IPS-20b (cell line): ENCODE measurements around the gene PLCG2.
"Not testable (repeated sequence)": the region's sequence is repeated elsewhere in the genome, so short reads cannot be mapped to it uniquely, and the experiment has no call there.

Experiments
- H3K27ac ChIP-seq: one replicate; pipeline ENCODE4 v1.5.1; 2013; ENCODE audit warnings: low read length
- H3K27me3 ChIP-seq: 2 replicates; pipeline ENCODE4 v1.6.1; 2013; ENCODE audit warnings: mild to moderate bottlenecking, low read length, inconsistent platforms; ENCODE audit not compliant: insufficient read depth
- H3K36me3 ChIP-seq: 2 replicates; pipeline ENCODE4 v1.6.1; 2013; ENCODE audit warnings: low read depth, mild to moderate bottlenecking, inconsistent platforms, low read length, moderate library complexity; ENCODE audit not compliant: insufficient read depth
- H3K4me1 ChIP-seq: 2 replicates; pipeline ENCODE4 v1.6.1; 2013; ENCODE audit warnings: mild to moderate bottlenecking, control low read depth, inconsistent platforms, low read length, moderate library complexity; ENCODE audit not compliant: insufficient read depth
- H3K4me3 ChIP-seq: 2 replicates; pipeline ENCODE4 v1.5.1; 2013; ENCODE audit warnings: mild to moderate bottlenecking, low read length, inconsistent platforms
- H3K9ac ChIP-seq: 2 replicates; pipeline ENCODE4 v1.6.1; 2013; ENCODE audit warnings: low read depth, mild to moderate bottlenecking, inconsistent platforms, low read length, moderate library complexity
- H3K9me3 ChIP-seq: 2 replicates; pipeline ENCODE4 v1.6.1; 2013; ENCODE audit warnings: mild to moderate bottlenecking, low read depth, low read length, inconsistent platforms; ENCODE audit not compliant: insufficient read depth

PLCG2 gene

GRCh38 chr16:81875461-81875860 is 96.4 kb downstream of the PLCG2 start:
- Histone ChIP-seq H3K36me3 (no peaks in the 10 kb centered on the region), H3K9ac (no peak overlapping the region), H3K27me3 (no peaks in the 10 kb centered on the region)

GRCh38 chr16:81876273-81876900 is 97.3 kb downstream of the PLCG2 start:
- Histone ChIP-seq H3K4me3 (no peak overlapping the region), H3K36me3 (no peaks in the 10 kb centered on the region), H3K9ac (no peak overlapping the region), H3K4me1 (peaks cover 22% of the 10 kb centered on the region), H3K27me3 (no peaks in the 10 kb centered on the region), H3K27ac (no peak overlapping the region), H3K9me3 (no peaks in the 10 kb centered on the region)

More at GRCh38 chr16:81875461-81875860, 96.4 kb downstream of the PLCG2 start:
- no peaks in the 10 kb centered on the region for H3K9me3 ChIP-seq
- no peak overlapping the region for H3K4me3 ChIP-seq
- H3K4me1 ChIP-seq = peaks cover 22% of the 10 kb centered on the region
- H3K27ac ChIP-seq = no peak overlapping the region

GRCh38 chr16:81877490-81877889 is 98.4 kb downstream of the PLCG2 start:
- H3K4me3 ChIP-seq, H3K36me3 ChIP-seq, H3K27me3 ChIP-seq, H3K9ac ChIP-seq, H3K27ac ChIP-seq, H3K9me3 ChIP-seq: not testable (repeated sequence)
- peaks cover 22% of the 10 kb centered on the region for H3K4me1 ChIP-seq

- H3K4me1 ChIP-seq = peaks cover 22% of the 10 kb centered on the region
- no peaks in the 10 kb centered on the region for H3K27me3 ChIP-seq
- H3K9me3 ChIP-seq = no peaks in the 10 kb centered on the region
- H3K4me3 ChIP-seq = no peak overlapping the region
- no peak overlapping the region for H3K27ac ChIP-seq
- no peaks in the 10 kb centered on the region for H3K36me3 ChIP-seq
- H3K9ac ChIP-seq = no peak overlapping the region
Observed at GRCh38 chr16:81878529-81878928, 99.4 kb downstream of the PLCG2 start.

DNA sequence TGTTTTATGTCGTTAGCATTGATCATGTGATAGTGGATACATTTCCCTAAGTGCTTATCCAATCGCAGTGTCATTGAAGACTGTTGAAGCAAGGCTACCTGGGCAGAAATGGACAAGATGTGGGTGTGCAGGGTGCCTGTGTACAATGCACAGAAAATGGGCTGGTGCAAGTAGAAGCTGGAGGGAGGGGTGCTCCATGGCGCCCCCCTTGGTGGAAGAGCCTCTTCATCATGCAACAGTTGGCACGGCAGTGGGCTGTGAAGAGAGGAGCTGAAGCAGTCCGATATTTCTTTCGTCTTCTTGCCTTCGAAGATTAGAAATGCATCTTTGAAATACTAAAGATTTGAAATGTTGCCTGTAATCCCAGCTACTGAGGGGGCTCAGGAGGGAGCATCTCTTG is 100.5 kb downstream of the PLCG2 start:
- Histone ChIP-seq H3K27me3 (no peaks in the 10 kb centered on the region), H3K9ac (no peak overlapping the region), H3K36me3 (no peaks in the 10 kb centered on the region), H3K9me3 (no peaks in the 10 kb centered on the region), H3K4me1 (peaks cover 15% of the 10 kb centered on the region), H3K4me3 (no peak overlapping the region), H3K27ac (no peak overlapping the region)

GRCh38 chr16:81880816-81881215 is 101.7 kb downstream of the PLCG2 start:
- Histone ChIP-seq H3K9ac (no peak overlapping the region), H3K4me1 (peaks cover 8% of the 10 kb centered on the region; the same call in 1 of the 2 replicates), H3K27me3 (no peaks in the 10 kb centered on the region), H3K4me3 (no peak overlapping the region), H3K9me3 (no peaks in the 10 kb centered on the region), H3K36me3 (no peaks in the 10 kb centered on the region), H3K27ac (no peak overlapping the region)

DNA sequence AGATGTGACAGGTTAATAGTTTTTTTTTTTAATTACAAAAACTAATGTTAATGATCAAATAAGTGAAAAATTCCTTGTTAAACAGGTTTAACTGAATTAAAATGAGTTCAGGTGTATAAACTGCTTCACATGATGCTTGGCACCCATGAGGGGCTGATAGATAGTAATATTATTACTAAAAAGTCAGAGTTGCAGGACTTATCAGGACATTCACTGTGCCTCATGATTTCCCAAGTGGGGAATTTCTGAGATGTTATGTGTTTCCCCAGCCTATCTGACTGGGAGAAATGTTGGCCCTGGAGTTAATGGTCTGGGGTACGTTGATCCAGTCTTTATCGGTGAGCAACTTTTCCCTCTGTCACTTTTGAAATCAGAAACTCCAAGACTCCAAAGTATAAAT is 102.1 kb downstream of the PLCG2 start:
- Histone ChIP-seq H3K9ac (no peak overlapping the region), H3K9me3 (no peaks in the 10 kb centered on the region), H3K4me1 (peaks cover 8% of the 10 kb centered on the region; the same call in 1 of the 2 replicates), H3K36me3 (no peaks in the 10 kb centered on the region), H3K27ac (no peak overlapping the region), H3K4me3 (no peak overlapping the region), H3K27me3 (no peaks in the 10 kb centered on the region)

GRCh38 chr16:81882559-81882958 is 103.5 kb downstream of the PLCG2 start:
- Histone ChIP-seq H3K36me3 (no peaks in the 10 kb centered on the region), H3K9ac (no peak overlapping the region), H3K4me3 (no peak overlapping the region), H3K9me3 (no peaks in the 10 kb centered on the region), H3K27ac (no peak overlapping the region), H3K27me3 (no peaks in the 10 kb centered on the region), H3K4me1 (peaks cover 8% of the 10 kb centered on the region; the same call in 1 of the 2 replicates)

GRCh38 chr16:81883235-81883634 is 104.1 kb downstream of the PLCG2 start:
- H3K9me3 ChIP-seq = no peaks in the 10 kb centered on the region
- no peak overlapping the region for H3K27ac ChIP-seq
- no peak overlapping the region for H3K4me3 ChIP-seq
- H3K27me3 ChIP-seq = no peaks in the 10 kb centered on the region
- H3K9ac ChIP-seq = no peak overlapping the region
- peaks cover 8% of the 10 kb centered on the region; the same call in 1 of the 2 replicates for H3K4me1 ChIP-seq
- H3K36me3 ChIP-seq = no peaks in the 10 kb centered on the region

DNA sequence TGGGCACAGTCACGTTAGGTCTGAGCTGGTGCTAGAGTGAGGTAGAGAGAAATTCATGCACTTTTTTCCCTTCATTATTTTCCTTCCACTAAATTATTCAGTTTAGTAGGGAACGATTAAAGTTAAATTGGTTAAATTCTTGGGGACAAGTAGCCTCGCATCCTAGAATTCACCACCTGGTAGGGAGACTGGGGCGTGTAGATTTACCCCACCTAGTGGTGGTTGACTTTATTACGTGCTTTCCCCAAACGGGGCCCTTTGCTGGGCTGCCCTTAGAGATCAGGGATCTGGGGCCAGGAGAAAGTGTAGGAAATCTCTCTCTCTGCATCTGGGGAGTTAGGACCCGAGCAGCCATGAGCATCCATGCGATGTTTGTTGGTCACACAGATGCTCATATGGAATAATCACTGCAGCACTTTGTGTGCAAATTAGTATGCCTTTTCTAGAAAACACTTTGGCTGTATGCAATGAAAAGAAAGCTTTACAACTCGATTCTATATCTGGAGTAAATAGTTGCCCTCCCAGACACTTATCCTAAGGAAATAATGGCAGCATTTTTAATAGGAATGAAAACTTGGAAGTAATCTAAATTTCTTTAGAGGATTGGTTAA is 107.0 kb downstream of the PLCG2 start:
- Histone ChIP-seq H3K9ac (no peak overlapping the region), H3K27ac (no peak overlapping the region), H3K36me3 (no peaks in the 10 kb centered on the region), H3K4me1 (no peaks in the 10 kb centered on the region), H3K4me3 (no peak overlapping the region), H3K27me3 (no peaks in the 10 kb centered on the region), H3K9me3 (no peaks in the 10 kb centered on the region)

DNA sequence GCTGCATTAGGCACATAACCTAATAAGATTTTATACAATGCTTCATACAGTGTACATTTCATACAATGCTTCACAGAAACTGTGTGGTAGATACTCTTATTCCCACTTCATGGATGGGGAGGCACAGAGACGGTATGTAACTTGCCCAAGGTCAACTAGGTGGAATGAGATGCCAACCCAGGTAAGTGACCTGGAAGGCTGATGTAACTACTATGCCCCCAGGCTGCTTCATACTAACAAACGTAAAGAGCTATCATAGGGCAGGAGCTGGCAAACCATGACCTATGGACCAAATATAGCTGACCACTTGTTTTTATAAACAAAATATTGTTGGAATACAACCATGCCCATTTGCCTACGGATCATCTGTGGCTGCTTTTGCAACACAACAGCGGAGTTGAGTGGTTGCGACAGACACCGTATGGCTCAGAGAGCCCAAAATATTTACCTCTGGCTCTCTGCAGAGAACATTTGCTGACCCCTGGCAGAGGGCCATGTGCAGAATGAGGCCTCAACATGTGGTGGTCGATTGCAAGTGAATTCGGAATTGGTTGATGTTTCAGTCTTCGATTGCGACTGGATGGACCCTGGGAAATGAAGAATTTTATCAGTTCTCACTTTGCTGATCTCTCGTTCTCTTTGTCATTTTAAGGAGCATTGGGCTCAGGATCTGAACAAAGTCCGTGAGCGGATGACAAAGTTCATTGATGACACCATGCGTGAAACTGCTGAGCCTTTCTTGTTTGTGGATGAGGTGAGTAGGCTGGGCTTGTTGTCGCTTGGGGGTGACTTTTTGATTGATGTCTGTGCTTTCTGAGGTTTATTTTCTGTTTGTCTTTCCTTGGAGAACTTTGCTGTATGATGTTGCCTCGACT is 109.7 kb downstream of the PLCG2 start:
- no peaks in the 10 kb centered on the region for H3K27me3 ChIP-seq
- H3K27ac ChIP-seq = no peak overlapping the region
- H3K9ac ChIP-seq = no peak overlapping the region
- no peaks in the 10 kb centered on the region for H3K9me3 ChIP-seq
- H3K36me3 ChIP-seq = no peaks in the 10 kb centered on the region
- H3K4me1 ChIP-seq = no peaks in the 10 kb centered on the region
- no peak overlapping the region for H3K4me3 ChIP-seq
